PFSK-1 (cell line): ENCODE measurements around the gene PTPN7.

Experiments used
- FOXP2 ChIP-seq: optimal IDR thresholded peaks from 2 replicates; pipeline ENCODE3; 2011; ENCODE audit warnings: borderline replicate concordance, control low read depth, inconsistent platforms; ENCODE audit not compliant: insufficient read depth; ENCODE audit errors: extremely low read length, extremely low read depth
- POLR2AphosphoS5 ChIP-seq: IDR thresholded peaks from 2 replicates; pipeline ENCODE4 v1.6.1; 2012; ENCODE audit warnings: low read depth, mild to moderate bottlenecking, control low read depth, low read length, moderate library complexity
- SIN3A ChIP-seq: IDR thresholded peaks from 2 replicates; pipeline ENCODE4 v1.6.1; 2012; ENCODE audit warnings: mild to moderate bottlenecking, low read length, moderate library complexity, borderline replicate concordance; ENCODE audit not compliant: insufficient read depth
- TAF1 ChIP-seq: IDR thresholded peaks from 2 replicates; pipeline ENCODE4 v1.6.1; 2012; ENCODE audit warnings: low read length, control low read depth, borderline replicate concordance; ENCODE audit not compliant: insufficient read depth
- TF ChIP-seq, protein P1 (sequence below), 2 experiments: IDR thresholded peaks; 2 replicates each; pipeline versions ENCODE4 v1.6.1 to v1.8.0; 2011 to 2012; ENCODE audit warnings: low read depth in 2 of 2, low read length in 2 of 2, control low read depth in 1 of 2, inconsistent platforms in 1 of 2, mild to moderate bottlenecking in 1 of 2, moderate library complexity in 1 of 2; ENCODE audit not compliant: insufficient read depth in 1 of 2

Gene PTPN7

DNA sequence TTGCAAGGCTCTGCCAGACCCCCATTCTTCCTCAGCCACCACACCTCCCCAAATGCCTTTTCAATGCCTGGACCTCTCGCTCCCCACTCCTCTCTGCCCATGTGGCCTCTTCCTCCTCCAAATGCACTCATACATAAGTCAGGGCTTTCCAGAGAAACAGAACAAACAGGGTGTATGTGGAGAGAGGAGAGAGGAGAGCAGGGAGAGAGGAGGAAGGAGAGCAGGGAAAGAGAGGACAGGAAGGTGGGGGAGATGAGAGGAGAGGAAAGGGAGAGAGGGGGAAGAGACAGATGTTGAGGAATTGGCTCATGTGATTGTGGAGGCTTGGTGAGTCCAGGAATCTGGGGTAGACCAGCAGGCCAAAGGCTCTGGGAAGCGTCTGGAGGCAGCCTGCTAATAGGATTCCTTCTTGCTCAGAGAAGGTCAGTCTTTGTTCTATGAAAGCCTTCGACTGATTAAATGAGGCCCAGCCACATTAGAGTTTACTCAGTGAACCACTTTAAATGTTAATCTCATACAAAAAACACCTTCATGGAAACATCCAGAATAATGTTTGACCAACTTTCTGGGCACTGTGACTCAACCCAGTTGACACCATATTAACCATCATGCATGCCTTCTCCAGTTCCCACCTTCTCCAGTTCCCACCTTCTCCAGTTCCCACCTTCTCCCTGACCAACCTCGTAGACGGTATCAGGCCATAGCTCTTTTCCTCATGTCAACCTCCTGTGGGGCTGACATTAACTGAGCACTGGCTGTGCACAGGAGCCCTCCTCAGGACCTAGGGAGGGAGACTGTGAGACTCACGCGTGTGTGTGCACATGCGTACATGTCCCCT, 21.9 kb upstream of the PTPN7 start:
- TF ChIP-seq SIN3A (no peak), TAF1 (no peak)
- TF ChIP-seq, protein P1, sequence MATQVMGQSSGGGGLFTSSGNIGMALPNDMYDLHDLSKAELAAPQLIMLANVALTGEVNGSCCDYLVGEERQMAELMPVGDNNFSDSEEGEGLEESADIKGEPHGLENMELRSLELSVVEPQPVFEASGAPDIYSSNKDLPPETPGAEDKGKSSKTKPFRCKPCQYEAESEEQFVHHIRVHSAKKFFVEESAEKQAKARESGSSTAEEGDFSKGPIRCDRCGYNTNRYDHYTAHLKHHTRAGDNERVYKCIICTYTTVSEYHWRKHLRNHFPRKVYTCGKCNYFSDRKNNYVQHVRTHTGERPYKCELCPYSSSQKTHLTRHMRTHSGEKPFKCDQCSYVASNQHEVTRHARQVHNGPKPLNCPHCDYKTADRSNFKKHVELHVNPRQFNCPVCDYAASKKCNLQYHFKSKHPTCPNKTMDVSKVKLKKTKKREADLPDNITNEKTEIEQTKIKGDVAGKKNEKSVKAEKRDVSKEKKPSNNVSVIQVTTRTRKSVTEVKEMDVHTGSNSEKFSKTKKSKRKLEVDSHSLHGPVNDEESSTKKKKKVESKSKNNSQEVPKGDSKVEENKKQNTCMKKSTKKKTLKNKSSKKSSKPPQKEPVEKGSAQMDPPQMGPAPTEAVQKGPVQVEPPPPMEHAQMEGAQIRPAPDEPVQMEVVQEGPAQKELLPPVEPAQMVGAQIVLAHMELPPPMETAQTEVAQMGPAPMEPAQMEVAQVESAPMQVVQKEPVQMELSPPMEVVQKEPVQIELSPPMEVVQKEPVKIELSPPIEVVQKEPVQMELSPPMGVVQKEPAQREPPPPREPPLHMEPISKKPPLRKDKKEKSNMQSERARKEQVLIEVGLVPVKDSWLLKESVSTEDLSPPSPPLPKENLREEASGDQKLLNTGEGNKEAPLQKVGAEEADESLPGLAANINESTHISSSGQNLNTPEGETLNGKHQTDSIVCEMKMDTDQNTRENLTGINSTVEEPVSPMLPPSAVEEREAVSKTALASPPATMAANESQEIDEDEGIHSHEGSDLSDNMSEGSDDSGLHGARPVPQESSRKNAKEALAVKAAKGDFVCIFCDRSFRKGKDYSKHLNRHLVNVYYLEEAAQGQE (IDR thresholded peaks at IDR 0.05; ENCODE audit: insufficient read depth in 1 of 2, low read depth in 2 of 2, low read length in 2 of 2): no peak

DNA sequence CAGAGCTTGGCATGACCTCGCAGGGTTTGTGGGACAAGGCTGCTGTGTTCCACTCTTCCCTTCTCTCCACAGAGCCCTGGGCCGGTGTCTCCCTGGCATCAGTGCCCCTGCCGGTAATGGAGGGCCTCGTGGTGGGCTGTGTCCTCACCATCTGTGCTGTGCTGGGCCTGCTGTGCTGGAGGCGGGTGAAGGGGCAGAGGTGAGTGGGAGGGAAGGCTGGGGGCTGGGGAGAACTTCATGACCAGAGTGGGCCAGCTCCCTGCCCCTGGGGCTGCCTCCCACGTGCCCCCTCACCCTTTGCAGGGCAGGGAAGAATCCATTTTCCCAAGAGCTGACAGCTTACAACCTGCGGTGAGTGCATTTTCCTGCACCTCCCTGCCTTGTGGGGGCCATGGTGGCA, 21.2 kb upstream of the PTPN7 start:
- no peak for TF ChIP-seq SIN3A

DNA sequence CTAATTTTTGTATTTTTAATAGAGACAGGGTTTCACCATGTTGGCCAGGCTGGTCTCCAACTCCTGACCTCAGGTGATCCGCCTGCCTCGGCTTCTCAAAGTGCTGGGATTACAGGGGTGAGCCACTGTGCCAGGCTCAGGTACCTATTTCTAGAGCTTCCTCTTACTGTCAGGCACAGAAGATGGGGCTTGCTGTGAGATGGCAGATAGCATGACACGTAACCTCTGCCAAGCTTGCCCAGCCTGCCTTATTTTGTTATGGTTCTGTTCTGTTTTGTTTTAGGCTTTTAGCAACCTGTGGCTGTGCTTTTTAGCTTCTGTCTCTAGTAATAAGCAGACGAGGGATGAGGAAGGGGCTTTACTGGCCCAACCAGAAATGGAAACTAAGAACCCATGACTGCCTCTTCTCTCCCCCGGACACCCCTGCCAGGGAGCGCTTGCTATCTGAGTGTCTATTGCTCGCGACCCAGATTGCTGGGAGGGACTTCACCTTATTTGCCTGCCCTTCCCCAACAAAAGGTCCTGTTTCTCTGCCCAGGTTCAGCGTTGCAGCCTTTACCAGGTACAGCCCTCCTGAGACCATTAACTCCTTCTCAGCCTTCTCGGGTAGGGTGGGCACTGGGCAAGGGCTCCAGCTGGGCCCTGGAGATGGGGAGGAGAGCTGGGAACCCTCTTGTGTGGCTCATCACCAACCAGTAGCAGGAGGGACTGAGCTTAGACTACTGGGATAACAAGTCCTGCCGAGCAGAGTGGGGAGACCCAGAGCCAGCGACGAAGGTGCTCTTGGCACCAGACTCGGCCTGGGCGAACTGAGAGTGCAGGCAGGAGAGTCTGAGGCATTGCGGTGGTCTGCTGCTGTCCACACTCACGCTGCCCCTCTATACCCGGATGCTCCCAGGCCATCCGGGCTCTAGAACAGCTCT, 19.7 kb upstream of the PTPN7 start:
- no peak for TF ChIP-seq FOXP2
- TF ChIP-seq TAF1: no peak

DNA sequence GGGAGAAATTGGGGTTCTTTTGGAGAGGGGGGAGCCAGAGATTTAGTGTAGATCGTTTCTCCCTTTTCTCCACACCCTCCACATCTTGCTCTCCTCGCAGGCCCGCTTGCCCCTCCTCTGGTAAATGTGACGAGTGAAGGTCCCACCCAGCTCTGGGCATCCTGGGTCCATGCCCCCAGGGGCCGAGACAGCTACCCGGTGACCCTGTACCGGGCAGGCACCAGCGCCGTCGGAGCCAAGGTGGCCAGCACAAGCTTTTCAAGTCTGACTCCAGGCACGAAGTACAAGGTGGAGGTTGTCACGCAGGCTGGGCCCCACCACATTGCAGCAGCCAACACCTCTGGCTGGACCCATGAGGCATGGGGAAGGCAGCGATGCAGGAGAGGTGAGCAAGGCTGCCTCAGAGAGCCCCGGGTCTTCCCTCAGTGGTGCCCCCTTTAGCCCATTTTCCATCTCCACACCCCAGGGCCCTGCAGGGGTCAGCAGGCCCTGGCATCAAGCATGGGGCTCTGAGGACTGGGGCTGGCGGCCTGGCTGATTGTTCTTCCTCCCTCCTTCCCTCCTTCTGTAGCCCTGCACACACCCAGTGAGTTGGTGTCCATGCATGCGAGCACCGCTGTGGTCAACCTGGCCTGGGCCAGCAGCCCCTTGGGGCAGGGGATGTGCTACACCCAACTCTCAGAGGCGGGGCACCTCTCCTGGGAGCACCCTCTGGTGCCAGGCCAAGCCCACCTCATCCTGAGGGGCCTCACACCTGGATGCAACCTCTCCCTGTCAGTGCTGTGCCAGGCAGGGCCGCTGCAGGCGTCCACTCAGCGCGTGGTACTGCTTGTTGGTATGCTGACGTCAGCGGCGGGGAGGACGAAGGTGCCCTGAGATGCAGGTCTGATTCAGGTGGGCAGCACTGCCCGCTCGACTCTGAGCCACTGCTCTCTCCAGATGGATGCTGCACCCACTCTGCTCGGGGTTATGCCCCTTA, 16.8 kb upstream of the PTPN7 start:
- TF ChIP-seq TAF1: no peak
- no peak for TF ChIP-seq FOXP2
- no peak for TF ChIP-seq SIN3A
- no peak for TF ChIP-seq POLR2AphosphoS5
- TF ChIP-seq, protein P1 (IDR thresholded peaks at IDR 0.05; ENCODE audit: insufficient read depth in 1 of 2, low read depth in 2 of 2, low read length in 2 of 2): no peak

DNA sequence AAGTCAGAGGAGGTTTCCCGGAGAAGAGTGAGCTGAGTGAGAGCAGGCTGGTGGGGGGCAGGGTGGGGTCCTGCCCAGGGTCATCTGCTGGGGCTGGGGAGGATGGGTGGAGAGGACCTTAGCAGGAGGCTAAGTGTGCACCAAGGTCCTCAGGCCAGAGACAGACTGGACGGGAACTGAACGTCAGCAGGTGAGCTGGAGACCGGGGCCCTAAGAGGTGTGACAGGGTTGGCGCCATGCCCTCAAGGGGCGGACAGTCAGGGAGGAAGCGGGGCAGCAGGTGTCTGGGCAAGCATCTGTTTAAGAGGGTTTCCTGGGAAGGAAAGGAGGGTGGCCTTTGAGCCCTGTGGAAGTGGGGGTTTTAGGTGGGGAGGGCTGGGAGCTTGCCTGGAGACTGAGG, 13.6 kb upstream of the PTPN7 start:
- TF ChIP-seq, protein P1 (IDR thresholded peaks at IDR 0.05; ENCODE audit: insufficient read depth in 1 of 2, low read depth in 2 of 2, low read length in 2 of 2): no peak
- TF ChIP-seq TAF1 (no peak), POLR2AphosphoS5 (no peak), FOXP2 (no peak), SIN3A (no peak)
